Astrocyte (in vitro differentiated cells and primary cell): ENCODE data around the gene L3MBTL4. TPM values are rescaled to one million over a fixed set of nuclear protein-coding genes. Genes with fewer than 3 reads are reported as not detected.

Source experiments
- DNase-seq: peaks from one replicate; pipeline ENCODE4 v3.0.0-alpha.2; 2010; ENCODE audit warnings: low read depth
- FAIRE-seq: peaks from 2 replicates; lab custom pipeline; 2011; peaks lifted over from hg19 to GRCh38; lab: Jason Lieb, UNC
- H2AFZ ChIP-seq: 2 replicates; pipeline ENCODE4 v1.6.0; 2012; ENCODE audit warnings: low read depth, low read length, inconsistent platforms
- H3K27ac ChIP-seq: 2 replicates; pipeline ENCODE4 v1.5.1; 2011; ENCODE audit warnings: low read depth, low read length, inconsistent platforms
- H3K27me3 ChIP-seq: 2 replicates; pipeline ENCODE4 v1.6.0; 2011; ENCODE audit warnings: low read length, inconsistent platforms; ENCODE audit not compliant: insufficient read depth
- H3K36me3 ChIP-seq: 2 replicates; pipeline ENCODE4 v1.5.1; 2011; ENCODE audit warnings: low read length, inconsistent platforms; ENCODE audit not compliant: insufficient read depth
- H3K4me1 ChIP-seq: 2 replicates; pipeline ENCODE4 v1.5.1; 2011; ENCODE audit warnings: low read length, inconsistent platforms; ENCODE audit not compliant: insufficient read depth
- H3K4me2 ChIP-seq: 2 replicates; pipeline ENCODE4 v1.6.0; 2012; ENCODE audit warnings: low read length, inconsistent platforms
- H3K4me3 ChIP-seq: 2 replicates; pipeline ENCODE4 v1.5.1; 2011; ENCODE audit warnings: low read depth, mild to moderate bottlenecking, low read length, inconsistent platforms; ENCODE audit not compliant: insufficient read depth
- H3K79me2 ChIP-seq: 2 replicates; pipeline ENCODE4 v1.6.0; 2012; ENCODE audit warnings: mild to moderate bottlenecking, low read length, inconsistent platforms; ENCODE audit not compliant: insufficient read depth
- H3K9ac ChIP-seq: 2 replicates; pipeline ENCODE4 v1.6.0; 2012; ENCODE audit warnings: mild to moderate bottlenecking, low read length, inconsistent platforms
- H3K9me3 ChIP-seq: 2 replicates; pipeline ENCODE4 v1.5.1; 2012; ENCODE audit warnings: low read depth, mild to moderate bottlenecking, low read length, inconsistent platforms; ENCODE audit not compliant: insufficient read depth
- H4K20me1 ChIP-seq: 2 replicates; pipeline ENCODE4 v1.6.0; 2012; ENCODE audit warnings: low read length, inconsistent platforms; ENCODE audit not compliant: insufficient read depth
- H3K27ac Mint-ChIP-seq: one replicate; pipeline ENCODE4 v1.8.0; 2021; ENCODE audit warnings: mild to moderate bottlenecking, mixed read lengths; ENCODE audit not compliant: unreplicated experiment
- H3K27me3 Mint-ChIP-seq: one replicate; pipeline ENCODE4 v1.8.0; 2021; ENCODE audit warnings: low read depth, mixed read lengths; ENCODE audit not compliant: unreplicated experiment
- H3K36me3 Mint-ChIP-seq: one replicate; pipeline ENCODE4 v1.8.0; 2021; ENCODE audit warnings: low read depth, mixed read lengths; ENCODE audit not compliant: unreplicated experiment
- H3K4me1 Mint-ChIP-seq: one replicate; pipeline ENCODE4 v1.8.0; 2021; ENCODE audit warnings: low read depth, mixed read lengths; ENCODE audit not compliant: unreplicated experiment
- H3K4me3 Mint-ChIP-seq: one replicate; pipeline ENCODE4 v1.8.0; 2021; ENCODE audit warnings: mild to moderate bottlenecking, moderate library complexity, mixed read lengths; ENCODE audit not compliant: unreplicated experiment
- H3K9me3 Mint-ChIP-seq: one replicate; pipeline ENCODE4 v1.8.0; 2021; ENCODE audit warnings: mild to moderate bottlenecking, mixed read lengths; ENCODE audit not compliant: unreplicated experiment
- EZH2 ChIP-seq: IDR thresholded peaks from 2 replicates; pipeline ENCODE4 v1.6.1; 2012; ENCODE audit warnings: mild to moderate bottlenecking, low read length, inconsistent platforms; ENCODE audit not compliant: insufficient read depth
- total RNA-seq: library from RNA; stranded (reverse); gene quantifications from 2 replicates; pipeline ENCODE4 v1.2.1, GENCODE V29; 2021
- TF ChIP-seq, protein P1 (sequence below): IDR thresholded peaks from 2 replicates; pipeline ENCODE4 v1.5.1; 2011; ENCODE audit warnings: low read depth, mild to moderate bottlenecking, inconsistent platforms, low read length, moderate library complexity; ENCODE audit not compliant: insufficient read depth

The L3MBTL4 gene
- total RNA-seq, 1 donor from 2014 or later, result 0.52 TPM

DNA sequence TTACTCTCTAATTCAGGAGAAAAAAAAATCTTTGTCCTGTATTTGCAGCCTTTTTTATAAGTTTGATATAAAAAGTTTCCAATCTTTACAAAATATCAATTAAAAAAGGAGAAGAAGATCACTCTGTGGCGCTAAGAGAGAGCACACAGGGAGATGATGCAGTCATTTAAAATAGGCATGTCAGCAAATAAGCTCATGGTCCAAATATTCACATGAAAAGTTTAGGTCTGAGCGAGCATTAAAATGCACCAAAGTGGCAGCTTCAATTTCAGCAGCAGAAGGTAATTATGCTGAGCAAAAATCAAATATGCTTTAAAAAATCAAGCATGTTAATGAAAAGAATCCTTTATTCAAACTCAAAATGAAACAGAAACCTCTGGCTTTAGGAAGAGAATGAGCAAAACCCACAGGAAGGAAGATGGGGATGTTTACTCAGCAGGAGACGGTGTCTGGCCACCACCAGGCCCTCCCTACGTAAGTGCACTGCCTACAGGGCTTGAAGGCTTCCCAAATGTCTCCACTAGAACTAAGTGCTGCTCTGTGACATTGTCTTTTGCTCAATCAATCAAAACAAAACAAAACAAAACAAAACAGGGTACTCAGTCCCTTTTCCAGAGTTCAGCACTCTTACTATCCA lies 120.4 kb downstream of the L3MBTL4 start:
- DNase-seq (no peak), FAIRE-seq (no peak)
- Histone ChIP-seq H3K36me3 (no peaks in the 10 kb centered on the region), H2AFZ (no peak overlapping the region), H3K79me2 (no peaks in the 10 kb centered on the region), H4K20me1 (no peaks in the 10 kb centered on the region), H3K4me3 (no peak overlapping the region), H3K9me3 (no peaks in the 10 kb centered on the region), H3K9ac (no peak overlapping the region), H3K4me2 (no peak overlapping the region), H3K27ac (no peak overlapping the region), H3K4me1 (no peaks in the 10 kb centered on the region), H3K27me3 (no peaks in the 10 kb centered on the region)
- Mint-ChIP-seq H3K27me3 (peaks cover 4% of the 10 kb centered on the region), H3K4me1 (peaks cover 6% of the 10 kb centered on the region), H3K27ac (no peak overlapping the region), H3K9me3 (no peaks in the 10 kb centered on the region), H3K36me3 (no peaks in the 10 kb centered on the region), H3K4me3 (no peak overlapping the region)
- TF ChIP-seq, protein P1, sequence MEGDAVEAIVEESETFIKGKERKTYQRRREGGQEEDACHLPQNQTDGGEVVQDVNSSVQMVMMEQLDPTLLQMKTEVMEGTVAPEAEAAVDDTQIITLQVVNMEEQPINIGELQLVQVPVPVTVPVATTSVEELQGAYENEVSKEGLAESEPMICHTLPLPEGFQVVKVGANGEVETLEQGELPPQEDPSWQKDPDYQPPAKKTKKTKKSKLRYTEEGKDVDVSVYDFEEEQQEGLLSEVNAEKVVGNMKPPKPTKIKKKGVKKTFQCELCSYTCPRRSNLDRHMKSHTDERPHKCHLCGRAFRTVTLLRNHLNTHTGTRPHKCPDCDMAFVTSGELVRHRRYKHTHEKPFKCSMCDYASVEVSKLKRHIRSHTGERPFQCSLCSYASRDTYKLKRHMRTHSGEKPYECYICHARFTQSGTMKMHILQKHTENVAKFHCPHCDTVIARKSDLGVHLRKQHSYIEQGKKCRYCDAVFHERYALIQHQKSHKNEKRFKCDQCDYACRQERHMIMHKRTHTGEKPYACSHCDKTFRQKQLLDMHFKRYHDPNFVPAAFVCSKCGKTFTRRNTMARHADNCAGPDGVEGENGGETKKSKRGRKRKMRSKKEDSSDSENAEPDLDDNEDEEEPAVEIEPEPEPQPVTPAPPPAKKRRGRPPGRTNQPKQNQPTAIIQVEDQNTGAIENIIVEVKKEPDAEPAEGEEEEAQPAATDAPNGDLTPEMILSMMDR, result no peak
- no peak for TF ChIP-seq EZH2

DNA sequence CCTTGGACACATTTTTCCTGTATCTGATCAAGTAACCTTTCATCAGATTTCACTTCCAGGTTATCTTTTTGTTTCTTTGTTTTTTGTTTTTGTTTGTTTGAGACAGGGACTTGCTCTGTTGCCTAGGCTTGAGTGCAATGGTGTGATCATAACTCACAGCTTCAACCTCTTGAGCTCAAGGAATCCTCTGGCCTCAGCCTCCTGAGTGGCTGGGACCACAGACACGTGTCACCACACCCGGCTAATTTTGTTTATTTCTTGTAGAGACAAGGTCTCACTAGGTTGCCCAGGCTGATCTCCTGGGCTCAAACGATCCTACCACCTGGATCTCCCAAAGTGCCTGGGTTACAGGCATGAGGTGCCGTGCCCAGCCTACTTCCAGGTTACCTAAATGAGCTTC lies 124.9 kb downstream of the L3MBTL4 start:
- H3K36me3 Mint-ChIP-seq, result no peaks in the 10 kb centered on the region
- no peak for DNase-seq
- H3K9me3 Mint-ChIP-seq, result no peaks in the 10 kb centered on the region
- no peaks in the 10 kb centered on the region for H4K20me1 ChIP-seq
- H3K27ac ChIP-seq, result no peak overlapping the region
- no peak overlapping the region for H3K4me2 ChIP-seq
- peaks cover 6% of the 10 kb centered on the region for H3K4me1 Mint-ChIP-seq
- no peaks in the 10 kb centered on the region for H3K27me3 Mint-ChIP-seq
- no peak for FAIRE-seq
- H3K9me3 ChIP-seq, result no peaks in the 10 kb centered on the region
- no peaks in the 10 kb centered on the region for H3K79me2 ChIP-seq
- no peaks in the 10 kb centered on the region for H3K27me3 ChIP-seq
- H3K4me3 ChIP-seq, result no peak overlapping the region
- H3K9ac ChIP-seq, result no peak overlapping the region
- H3K4me1 ChIP-seq, result no peaks in the 10 kb centered on the region
- H2AFZ ChIP-seq, result no peak overlapping the region
- no peak for TF ChIP-seq EZH2
- TF ChIP-seq, protein P1, result no peak
- no peak overlapping the region for H3K27ac Mint-ChIP-seq
- no peaks in the 10 kb centered on the region for H3K36me3 ChIP-seq
- no peak overlapping the region for H3K4me3 Mint-ChIP-seq

DNA sequence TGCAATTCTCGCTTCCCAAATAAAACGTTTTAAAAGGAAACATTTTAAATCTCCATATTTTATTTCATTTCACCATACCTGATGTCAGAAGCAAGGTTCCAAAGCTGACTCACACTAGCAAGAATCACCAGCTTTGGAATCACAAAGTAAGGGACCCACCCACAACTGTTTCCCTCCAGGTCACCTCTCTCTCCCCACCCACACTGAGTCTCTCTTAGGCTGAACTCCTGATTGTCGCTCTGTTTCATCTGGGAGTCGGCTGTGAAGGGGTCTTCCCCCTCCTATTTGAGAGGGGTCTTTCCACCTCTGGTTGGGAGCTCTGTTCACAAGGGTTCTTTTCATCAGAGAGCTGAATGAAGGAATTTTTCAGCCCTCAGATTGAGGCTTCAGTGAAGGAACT lies 128.1 kb downstream of the L3MBTL4 start:
- no peaks in the 10 kb centered on the region for H3K4me1 Mint-ChIP-seq
- H3K36me3 Mint-ChIP-seq, result no peaks in the 10 kb centered on the region
- no peaks in the 10 kb centered on the region for H3K36me3 ChIP-seq
- no peaks in the 10 kb centered on the region for H3K9me3 Mint-ChIP-seq
- no peak overlapping the region for H3K9ac ChIP-seq
- H3K79me2 ChIP-seq, result no peaks in the 10 kb centered on the region
- no peak overlapping the region for H2AFZ ChIP-seq
- H3K4me3 ChIP-seq, result no peak overlapping the region
- no peaks in the 10 kb centered on the region for H3K27me3 ChIP-seq
- no peaks in the 10 kb centered on the region for H3K9me3 ChIP-seq
- no peak for TF ChIP-seq EZH2
- TF ChIP-seq, protein P1, result no peak
- FAIRE-seq, result no peak
- DNase-seq, result no peak
- no peaks in the 10 kb centered on the region for H3K4me1 ChIP-seq
- H3K27ac ChIP-seq, result no peak overlapping the region
- H3K4me3 Mint-ChIP-seq, result no peak overlapping the region
- no peak overlapping the region for H3K4me2 ChIP-seq
- no peaks in the 10 kb centered on the region for H4K20me1 ChIP-seq
- H3K27ac Mint-ChIP-seq, result no peak overlapping the region
- peaks cover 5% of the 10 kb centered on the region for H3K27me3 Mint-ChIP-seq
